NCI-H2196 treated with DMSO at 0.1 percent for 48 hours (cell line): ENCODE data around the gene ATIC.

Experiments used
- DNase-seq: peaks from one replicate; lab custom pipeline; 2025; ENCODE audit not compliant: unreplicated experiment; lab: John Stamatoyannopoulos, UW

ATIC gene

GRCh38 chr2:215374642-215375466 lies 63.0 kb downstream of the ATIC start:
- no peak for DNase-seq

GRCh38 chr2:215375467-215375830 lies 63.6 kb downstream of the ATIC start:
- no peak for DNase-seq

GRCh38 chr2:215376103-215376780 lies 64.4 kb downstream of the ATIC start:
- no peak for DNase-seq

- DNase-seq: no peak
Measured at GRCh38 chr2:215377283-215377682, 65.4 kb downstream of the ATIC start.

- DNase-seq: no peak
Measured at GRCh38 chr2:215378045-215378444, 66.2 kb downstream of the ATIC start.

GRCh38 chr2:215379039-215379438 lies 67.2 kb downstream of the ATIC start:
- no peak for DNase-seq

GRCh38 chr2:215379948-215380347 lies 68.1 kb downstream of the ATIC start:
- DNase-seq: no peak

GRCh38 chr2:215380699-215381098 lies 68.8 kb downstream of the ATIC start:
- DNase-seq: no peak

- DNase-seq: no peak
Measured at GRCh38 chr2:215382011-215382410, 70.2 kb downstream of the ATIC start.

GRCh38 chr2:215382480-215382879 lies 70.6 kb downstream of the ATIC start:
- no peak for DNase-seq

- DNase-seq: no peak
Measured at GRCh38 chr2:215383652-215384279, 71.9 kb downstream of the ATIC start.

- DNase-seq: no peak
Measured at GRCh38 chr2:215384710-215385109, 72.9 kb downstream of the ATIC start.

GRCh38 chr2:215386566-215386965 lies 74.7 kb downstream of the ATIC start:
- DNase-seq: no peak

GRCh38 chr2:215388002-215388728 lies 76.3 kb downstream of the ATIC start:
- no peak for DNase-seq

GRCh38 chr2:215390550-215390913 lies 78.7 kb downstream of the ATIC start:
- no peak for DNase-seq

GRCh38 chr2:215391531-215391930 lies 79.7 kb downstream of the ATIC start:
- no peak for DNase-seq

GRCh38 chr2:215392164-215392563 lies 80.3 kb downstream of the ATIC start:
- no peak for DNase-seq

GRCh38 chr2:215392687-215393270 lies 80.9 kb downstream of the ATIC start:
- DNase-seq: no peak

GRCh38 chr2:215394102-215394805 lies 82.4 kb downstream of the ATIC start:
- no peak for DNase-seq

- no peak for DNase-seq
Measured at GRCh38 chr2:215395687-215396460, 84.0 kb downstream of the ATIC start.
